SIG-M5 (cell line): ENCODE data around the gene UBASH3A.

Source experiments
- DNase-seq: peaks from one replicate; lab custom pipeline; 2025; lab: John Stamatoyannopoulos, UW

The UBASH3A gene

GRCh38 chr21:42411197-42411869, 7.6 kb downstream of the UBASH3A start:
- DNase-seq, result no peak

- no peak for DNase-seq
Measured at GRCh38 chr21:42411891-42412635, 8.4 kb downstream of the UBASH3A start.

- no peak for DNase-seq
Measured at GRCh38 chr21:42412636-42412933, 8.9 kb downstream of the UBASH3A start.

GRCh38 chr21:42413093-42413492, 9.4 kb downstream of the UBASH3A start:
- no peak for DNase-seq

- DNase-seq, result no peak
Measured at GRCh38 chr21:42413500-42413899, 9.8 kb downstream of the UBASH3A start.

GRCh38 chr21:42414066-42414465, 10.4 kb downstream of the UBASH3A start:
- DNase-seq, result no peak

- no peak for DNase-seq
Measured at GRCh38 chr21:42414553-42414927, 10.8 kb downstream of the UBASH3A start.

GRCh38 chr21:42414928-42415769, 11.4 kb downstream of the UBASH3A start:
- no peak for DNase-seq

- no peak for DNase-seq
Measured at GRCh38 chr21:42417533-42417932, 13.8 kb downstream of the UBASH3A start.

- DNase-seq, result no peak
Measured at GRCh38 chr21:42418886-42419285, 15.2 kb downstream of the UBASH3A start.

- DNase-seq, result no peak
Measured at GRCh38 chr21:42419845-42420244, 16.1 kb downstream of the UBASH3A start.

GRCh38 chr21:42421018-42421793, 17.5 kb downstream of the UBASH3A start:
- DNase-seq, result no peak

- no peak for DNase-seq
Measured at GRCh38 chr21:42423197-42423675, 19.5 kb downstream of the UBASH3A start.

- DNase-seq, result no peak
Measured at GRCh38 chr21:42423685-42424084, 20.0 kb downstream of the UBASH3A start.

- no peak for DNase-seq
Measured at GRCh38 chr21:42424914-42425541, 21.3 kb downstream of the UBASH3A start.

GRCh38 chr21:42425591-42425990, 21.9 kb downstream of the UBASH3A start:
- no peak for DNase-seq

- DNase-seq, result no peak
Measured at GRCh38 chr21:42426424-42426823, 22.7 kb downstream of the UBASH3A start.

GRCh38 chr21:42426876-42427480, 23.3 kb downstream of the UBASH3A start:
- no peak for DNase-seq

GRCh38 chr21:42427809-42428419, 24.2 kb downstream of the UBASH3A start:
- no peak for DNase-seq

- DNase-seq, result no peak
Measured at GRCh38 chr21:42429021-42429420, 25.3 kb downstream of the UBASH3A start.

GRCh38 chr21:42429856-42430255, 26.2 kb downstream of the UBASH3A start:
- DNase-seq, result no peak
